Breast epithelium (tissue), 4 donors: ENCODE data around the gene RBM39. TPM values are rescaled to one million over a fixed set of nuclear protein-coding genes. Genes with fewer than 3 reads are reported as not detected.
"Not testable (repeated sequence)": the region's sequence is repeated elsewhere in the genome, so short reads cannot be mapped to it uniquely, and the experiment has no call there.

Experiments
- DNase-seq, 2 donors: peaks; one replicate each; pipeline ENCODE4 v3.0.0-alpha.2; 2019; ENCODE audit warnings: low spot score in 2 of 2
- H3K27ac ChIP-seq, 2 donors: fragments of 200-600 bp; sonication (generic) in 1 of 2; one replicate each; pipeline ENCODE4 v1.5.1; 2016 to 2019; ENCODE audit warnings: mild to moderate bottlenecking in 1 of 2
- H3K27me3 ChIP-seq, 2 donors: fragments of 200-600 bp; sonication (generic) in 1 of 2; one replicate each; pipeline versions ENCODE4 v1.5.1 to v1.6.0; 2017 to 2019; ENCODE audit warnings: control low read depth in 1 of 2, mild to moderate bottlenecking in 1 of 2
- H3K36me3 ChIP-seq: fragments of 200-600 bp; one replicate; pipeline ENCODE4 v1.5.1; 2019
- H3K4me1 ChIP-seq, 2 donors: fragments of 200-600 bp; sonication (generic); one replicate each; pipeline ENCODE4 v1.5.1; 2016 to 2019; ENCODE audit warnings: control low read depth in 1 of 2
- H3K4me3 ChIP-seq, 3 donors: fragments of 200-600 bp; sonication (generic); 1 replicate in 2 of 3; 2 replicates in 1 of 3; pipeline ENCODE4 v1.5.1; 2016 to 2019; ENCODE audit warnings: mild to moderate bottlenecking in 3 of 3, moderate library complexity in 2 of 3
- H3K9me3 ChIP-seq, 2 donors: fragments of 200-600 bp; sonication (generic) in 1 of 2; one replicate each; pipeline ENCODE4 v1.5.1; 2016 to 2019; ENCODE audit warnings: control low read depth in 1 of 2
- POLR2A ChIP-seq: fragments of 450-650 bp; IDR thresholded peaks from one replicate; pipeline ENCODE4 v1.6.1; 2016; ENCODE audit warnings: antibody characterized with exemption, mild to moderate bottlenecking, moderate library complexity
- POLR2AphosphoS5 ChIP-seq, 3 donors: sonication (generic); formaldehyde crosslinking; IDR thresholded peaks; one replicate each; pipeline ENCODE4 v1.6.1; 2017; ENCODE audit warnings: antibody characterized with exemption in 3 of 3
- intact Hi-C: fragments of 100-400 bp; cut with DNase I; formaldehyde crosslinking; loops from one replicate; pipeline ENCODE4 v1.15.1; 2023; ENCODE audit warnings: low total_unique reads
- total RNA-seq, 3 donors: library from RNA; depleted of rRNA; stranded (reverse); fragments of >200 nt; gene quantifications; one replicate each; pipeline ENCODE4 v1.1.0, GENCODE V29; 2016
- TF ChIP-seq, protein P1 (sequence below), 3 donors: fragments of 450-650 bp; IDR thresholded peaks; one replicate each; pipeline ENCODE4 v1.5.1; 2016 to 2017; ENCODE audit warnings: antibody characterized with exemption in 3 of 3, mild to moderate bottlenecking in 3 of 3, moderate library complexity in 3 of 3

Gene RBM39
- total RNA-seq, 3 donors from 2014 or later, result 305 to 660 (median 527) TPM

DNA sequence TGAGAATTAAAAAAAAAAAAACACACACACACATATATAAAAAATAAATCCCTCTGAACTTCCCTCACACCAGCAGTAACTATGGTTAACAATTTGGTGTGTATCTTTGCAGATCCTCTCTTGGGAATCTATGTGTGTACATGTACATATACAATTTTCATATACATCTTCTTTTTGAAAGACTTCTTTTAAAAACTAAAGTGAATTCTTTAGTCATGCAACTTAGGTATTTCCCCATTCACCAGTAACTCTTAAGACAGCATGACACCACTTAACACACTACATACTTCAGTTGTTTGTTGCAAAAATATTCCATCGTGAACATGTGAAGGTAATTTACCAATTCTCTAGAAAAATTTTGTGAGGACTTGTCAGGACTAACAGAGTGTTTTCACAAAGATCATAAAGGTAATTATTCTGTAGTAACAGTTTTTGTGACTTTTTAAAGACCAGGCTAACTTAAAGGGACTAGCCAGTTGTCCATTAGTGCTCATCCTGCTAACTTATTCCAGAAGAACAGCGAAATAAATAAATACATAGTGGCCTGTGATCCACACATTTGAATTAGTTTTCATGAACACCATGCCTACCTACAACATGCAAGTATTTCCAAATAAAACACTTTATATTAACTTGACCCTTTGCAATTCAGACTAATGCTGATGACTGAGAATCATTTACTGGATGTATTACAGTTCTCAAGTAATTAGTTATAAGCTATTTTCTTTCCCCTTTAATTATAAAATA, 12.1 kb downstream of the RBM39 start:
- Histone ChIP-seq H3K27me3 (no peaks in the 10 kb centered on the region), H3K27ac (no peak overlapping the region), H3K4me3 (no peak overlapping the region), H3K36me3 (peaks cover 5% of the 10 kb centered on the region), H3K4me1 (peaks cover 5 to 17% of the 10 kb centered on the region in 2 donors), H3K9me3 (no peaks in the 10 kb centered on the region)
- no peak for DNase-seq
- intact Hi-C loops, result no loop called here
- TF ChIP-seq POLR2AphosphoS5 (IDR thresholded peaks at IDR 0.05), result no peak
- TF ChIP-seq POLR2A, result no peak
- TF ChIP-seq, protein P1, sequence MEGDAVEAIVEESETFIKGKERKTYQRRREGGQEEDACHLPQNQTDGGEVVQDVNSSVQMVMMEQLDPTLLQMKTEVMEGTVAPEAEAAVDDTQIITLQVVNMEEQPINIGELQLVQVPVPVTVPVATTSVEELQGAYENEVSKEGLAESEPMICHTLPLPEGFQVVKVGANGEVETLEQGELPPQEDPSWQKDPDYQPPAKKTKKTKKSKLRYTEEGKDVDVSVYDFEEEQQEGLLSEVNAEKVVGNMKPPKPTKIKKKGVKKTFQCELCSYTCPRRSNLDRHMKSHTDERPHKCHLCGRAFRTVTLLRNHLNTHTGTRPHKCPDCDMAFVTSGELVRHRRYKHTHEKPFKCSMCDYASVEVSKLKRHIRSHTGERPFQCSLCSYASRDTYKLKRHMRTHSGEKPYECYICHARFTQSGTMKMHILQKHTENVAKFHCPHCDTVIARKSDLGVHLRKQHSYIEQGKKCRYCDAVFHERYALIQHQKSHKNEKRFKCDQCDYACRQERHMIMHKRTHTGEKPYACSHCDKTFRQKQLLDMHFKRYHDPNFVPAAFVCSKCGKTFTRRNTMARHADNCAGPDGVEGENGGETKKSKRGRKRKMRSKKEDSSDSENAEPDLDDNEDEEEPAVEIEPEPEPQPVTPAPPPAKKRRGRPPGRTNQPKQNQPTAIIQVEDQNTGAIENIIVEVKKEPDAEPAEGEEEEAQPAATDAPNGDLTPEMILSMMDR (IDR thresholded peaks at IDR 0.05), result no peak

DNA sequence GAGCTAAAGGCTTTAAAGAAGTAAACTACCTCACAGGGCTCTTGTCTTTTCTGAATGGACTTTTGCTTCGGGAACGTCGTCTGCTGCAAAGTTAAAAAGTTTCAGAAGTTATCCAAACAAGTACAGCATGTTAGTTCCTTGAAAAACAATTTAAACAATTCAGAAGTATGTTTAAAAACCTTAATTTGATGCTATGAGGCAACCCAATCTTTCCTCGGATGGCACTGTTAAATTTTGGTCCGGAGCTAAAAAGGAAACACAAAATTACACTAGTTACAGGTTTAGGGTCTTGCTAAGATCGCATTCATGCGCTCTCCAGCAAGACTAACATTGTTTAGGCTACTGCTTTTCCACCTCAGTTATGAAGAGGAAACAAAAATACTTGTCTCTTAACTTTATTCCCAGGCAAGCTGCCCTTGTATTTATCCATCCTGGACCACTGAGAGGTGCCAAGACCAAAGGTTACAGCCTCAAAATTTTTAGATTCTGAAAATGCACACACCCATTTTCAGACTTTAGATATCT, 12.7 kb downstream of the RBM39 start:
- Histone ChIP-seq H3K27ac (no peak overlapping the region), H3K27me3 (no peaks in the 10 kb centered on the region), H3K4me1 (peaks cover 1 to 17% of the 10 kb centered on the region in 2 donors), H3K36me3 (peaks cover 8% of the 10 kb centered on the region), H3K9me3 (no peaks in the 10 kb centered on the region), H3K4me3 (no peak overlapping the region)
- DNase-seq, result no peak
- no peak for TF ChIP-seq POLR2A
- TF ChIP-seq, protein P1 (IDR thresholded peaks at IDR 0.05), result no peak
- no peak for TF ChIP-seq POLR2AphosphoS5 (IDR thresholded peaks at IDR 0.05)
- intact Hi-C loops, result no loop called here

DNA sequence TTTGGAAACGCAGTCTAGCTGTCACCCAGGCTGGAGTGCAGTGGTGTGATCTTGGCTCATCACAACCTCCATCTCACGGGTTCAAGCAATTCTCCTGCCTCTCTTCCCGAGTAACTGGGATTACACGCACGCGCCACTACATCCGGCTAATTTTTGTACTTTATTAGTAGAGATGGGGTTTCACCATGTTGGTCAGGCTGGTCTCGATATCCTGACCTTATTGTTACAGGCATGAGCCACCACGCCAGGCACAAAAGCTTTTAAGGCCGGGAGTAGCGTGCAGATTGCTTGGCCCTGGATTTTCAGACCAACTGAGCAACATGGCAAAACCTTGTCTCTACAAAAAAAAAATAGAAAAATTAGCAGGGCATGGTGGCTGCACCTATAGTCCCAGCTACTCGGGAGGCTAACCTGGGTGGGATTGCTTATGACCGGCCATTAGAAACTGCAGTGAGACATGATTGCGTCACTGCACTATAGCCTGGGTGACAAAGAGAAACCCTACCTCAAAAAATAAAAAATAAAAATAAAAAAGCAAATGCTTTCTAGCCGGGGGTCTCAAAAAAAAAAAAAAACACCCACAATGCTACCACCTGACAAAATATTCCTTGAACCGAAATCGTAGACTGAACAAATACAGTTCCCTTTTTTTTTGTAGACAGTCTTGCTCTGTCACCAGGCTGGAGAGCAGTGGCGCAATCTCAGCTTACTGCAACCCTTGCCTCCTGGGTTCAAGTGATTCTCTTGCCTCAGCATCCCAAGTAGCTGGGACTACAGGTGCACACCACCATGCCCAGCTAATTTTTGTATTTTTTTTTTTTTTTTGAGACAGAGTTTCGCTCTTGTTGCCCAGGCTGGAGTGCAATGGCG, 15.0 kb downstream of the RBM39 start:
- Histone ChIP-seq H3K4me1 (peaks cover 0 to 14% of the 10 kb centered on the region in 2 donors), H3K9me3 (no peaks in the 10 kb centered on the region), H3K27ac (no peak overlapping the region), H3K4me3 (no peak overlapping the region), H3K27me3 (no peaks in the 10 kb centered on the region), H3K36me3 (peaks cover 8% of the 10 kb centered on the region)
- intact Hi-C loops, result no loop called here
- DNase-seq, result no peak
- TF ChIP-seq, protein P1 (IDR thresholded peaks at IDR 0.05), result no peak
- TF ChIP-seq POLR2AphosphoS5 (IDR thresholded peaks at IDR 0.05) (no peak), POLR2A (no peak)

- no peak overlapping the region for H3K27ac ChIP-seq
- peaks cover 17% of the 10 kb centered on the region for H3K36me3 ChIP-seq
These were observed 17.5 kb downstream of the RBM39 start for GRCh38 chr20:35724321-35725230.

DNA sequence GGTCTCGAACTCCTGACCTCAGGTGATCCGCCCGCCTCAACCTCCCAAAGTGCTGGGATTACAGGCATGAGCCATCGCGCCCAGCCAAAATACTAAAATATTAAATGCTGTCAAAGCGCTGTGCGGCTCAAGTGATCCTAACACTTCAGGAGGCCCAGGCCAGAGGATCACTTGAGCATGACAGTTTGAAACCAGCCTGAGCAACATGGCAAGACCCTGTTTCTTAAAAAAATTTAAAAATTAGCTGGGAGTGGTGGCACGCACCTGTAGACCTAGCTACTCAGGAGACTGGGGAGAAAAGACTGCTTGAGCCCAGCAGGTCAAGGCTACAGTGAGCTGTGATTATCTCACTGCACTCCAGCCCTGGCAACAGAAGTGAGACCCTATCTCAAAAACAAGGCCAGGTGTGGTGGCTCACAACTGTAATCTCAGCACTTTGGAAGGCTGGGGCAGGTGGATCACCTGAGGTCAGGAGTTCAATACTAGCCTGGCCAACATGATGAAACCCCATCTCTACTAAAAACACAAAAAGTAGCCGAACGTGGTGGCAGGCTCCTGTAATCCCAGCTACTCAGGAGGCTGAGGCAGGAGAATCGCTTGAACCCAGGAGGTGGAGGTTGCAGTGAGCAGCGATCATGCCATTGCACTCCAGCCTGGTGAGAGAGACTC, 18.3 kb downstream of the RBM39 start:
- intact Hi-C loops, result not testable (repeated sequence)
- H3K36me3 ChIP-seq, result peaks cover 22% of the 10 kb centered on the region

More at GRCh38 chr20:35724321-35725230, 17.5 kb downstream of the RBM39 start:
- Histone ChIP-seq H3K4me3 (no peak overlapping the region), H3K4me1 (peaks cover 0 to 4% of the 10 kb centered on the region in 2 donors), H3K9me3 (no peaks in the 10 kb centered on the region), H3K27me3 (no peaks in the 10 kb centered on the region)
- no peak for DNase-seq
- intact Hi-C loops, result no loop called here
- TF ChIP-seq POLR2A (no peak), POLR2AphosphoS5 (IDR thresholded peaks at IDR 0.05) (no peak)
- TF ChIP-seq, protein P1 (IDR thresholded peaks at IDR 0.05), result no peak

DNA sequence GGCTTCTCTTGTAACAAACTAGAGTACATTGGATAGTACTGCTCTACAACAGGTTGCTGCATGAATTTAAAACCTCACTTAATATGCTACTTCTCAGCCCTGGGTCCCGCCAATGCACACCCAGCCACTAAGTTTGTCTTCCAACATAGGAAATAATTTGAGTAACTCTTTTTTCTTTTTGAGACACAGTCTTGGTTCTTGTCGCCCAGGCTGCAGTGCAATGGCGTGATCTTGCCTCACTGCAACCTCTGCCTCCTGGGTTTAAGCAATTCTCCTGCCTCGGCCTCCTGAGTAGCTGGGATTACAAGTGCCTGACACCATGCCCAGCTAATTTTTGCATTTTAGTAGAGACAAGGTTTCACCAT, 18.8 kb downstream of the RBM39 start:
- intact Hi-C loops, H3K4me1 ChIP-seq, DNase-seq, H3K27ac ChIP-seq, H3K9me3 ChIP-seq, H3K27me3 ChIP-seq, H3K4me3 ChIP-seq: not testable (repeated sequence)
- peaks cover 22% of the 10 kb centered on the region for H3K36me3 ChIP-seq

More for the DNA sequence above, 18.3 kb downstream of the RBM39 start:
- not testable (repeated sequence) for H3K27ac ChIP-seq, H3K4me1 ChIP-seq, H3K27me3 ChIP-seq, DNase-seq, H3K9me3 ChIP-seq, H3K4me3 ChIP-seq
